GM18498 (cell line): Measurements from ENCODE around the gene PRRG3.

Source experiments
- ATAC-seq: cut with Tn5 transposase; IDR thresholded peaks from one replicate; pipeline ENCODE4 v1.9.1; 2021; ENCODE audit warnings: mild to moderate bottlenecking, moderate library complexity; ENCODE audit not compliant: unreplicated experiment

Gene PRRG3

GRCh38 chrX:151704041-151704663 lies 8.9 kb downstream of the PRRG3 start:
- ATAC-seq = no peak

GRCh38 chrX:151708821-151709220 lies 13.6 kb downstream of the PRRG3 start:
- ATAC-seq = no peak

- ATAC-seq = no peak
Observed at GRCh38 chrX:151710457-151710856, 15.2 kb downstream of the PRRG3 start.

GRCh38 chrX:151711154-151711553 lies 15.9 kb downstream of the PRRG3 start:
- ATAC-seq = no peak

GRCh38 chrX:151711787-151712186 lies 16.5 kb downstream of the PRRG3 start:
- no peak for ATAC-seq

GRCh38 chrX:151712253-151712652 lies 17.0 kb downstream of the PRRG3 start:
- ATAC-seq = no peak

- ATAC-seq = no peak
Observed at GRCh38 chrX:151713849-151714248, 18.6 kb downstream of the PRRG3 start.

- ATAC-seq = no peak
Observed at GRCh38 chrX:151714362-151714761, 19.1 kb downstream of the PRRG3 start.

- ATAC-seq = no peak
Observed at GRCh38 chrX:151715752-151716151, 20.5 kb downstream of the PRRG3 start, which contains the start of gene FATE1. TSS of gene FATE1 (plus strand) at chrX:151716035. CDS start at chrX:151716120, 85 bp downstream.

GRCh38 chrX:151722241-151722846 lies 27.1 kb downstream of the PRRG3 start:
- no peak for ATAC-seq

GRCh38 chrX:151723156-151723760 lies 28.0 kb downstream of the PRRG3 start:
- no peak for ATAC-seq

GRCh38 chrX:151724563-151725337 lies 29.5 kb downstream of the PRRG3 start:
- ATAC-seq = no peak

- no peak for ATAC-seq
Observed at GRCh38 chrX:151725338-151725614, 30.0 kb downstream of the PRRG3 start.

- no peak for ATAC-seq
Observed at GRCh38 chrX:151726751-151727150, 31.5 kb downstream of the PRRG3 start.

- no peak for ATAC-seq
Observed at GRCh38 chrX:151727346-151727745, 32.1 kb downstream of the PRRG3 start.

GRCh38 chrX:151729056-151729725 lies 33.9 kb downstream of the PRRG3 start:
- no peak for ATAC-seq

GRCh38 chrX:151734446-151734845 lies 39.2 kb downstream of the PRRG3 start, which contains the start of gene CNGA2:
TSS of gene CNGA2 (plus strand) at chrX:151734746. CDS start at chrX:151738484, 3,738 bp downstream.
- no peak for ATAC-seq

GRCh38 chrX:151735219-151735618 lies 40.0 kb downstream of the PRRG3 start:
- ATAC-seq = no peak

GRCh38 chrX:151736685-151737084 lies 41.4 kb downstream of the PRRG3 start:
- ATAC-seq = no peak

GRCh38 chrX:151737494-151737893 lies 42.2 kb downstream of the PRRG3 start:
- no peak for ATAC-seq

- no peak for ATAC-seq
Observed at GRCh38 chrX:151738751-151739150, 43.5 kb downstream of the PRRG3 start.
